Esophagus muscularis mucosa (tissue), 4 donors: ENCODE measurements around the gene USP6.

Experiments used
- EP300 ChIP-seq: sonication (generic); formaldehyde crosslinking; IDR thresholded peaks from one replicate; pipeline ENCODE4 v1.6.1; 2017; ENCODE audit warnings: antibody characterized with exemption
- POLR2A ChIP-seq: fragments of 450-650 bp; IDR thresholded peaks from one replicate; pipeline ENCODE4 v1.6.1; 2017; ENCODE audit warnings: antibody characterized with exemption, moderate library complexity, mild to moderate bottlenecking, low read depth
- POLR2AphosphoS5 ChIP-seq, 2 donors: sonication (generic); formaldehyde crosslinking; IDR thresholded peaks; one replicate each; pipeline ENCODE4 v1.6.1; 2017; ENCODE audit warnings: antibody characterized with exemption in 2 of 2
- TF ChIP-seq, protein P1 (sequence below), 3 experiments: fragments of 200-600 bp in 2 of 3; fragments of 450-650 bp in 1 of 3; sonication (generic) in 2 of 3; IDR thresholded peaks; one replicate each; pipeline ENCODE4 v1.5.1; 2017 to 2019; ENCODE audit warnings: antibody characterized with exemption in 3 of 3, mild to moderate bottlenecking in 2 of 3, moderate library complexity in 1 of 3

DNA sequence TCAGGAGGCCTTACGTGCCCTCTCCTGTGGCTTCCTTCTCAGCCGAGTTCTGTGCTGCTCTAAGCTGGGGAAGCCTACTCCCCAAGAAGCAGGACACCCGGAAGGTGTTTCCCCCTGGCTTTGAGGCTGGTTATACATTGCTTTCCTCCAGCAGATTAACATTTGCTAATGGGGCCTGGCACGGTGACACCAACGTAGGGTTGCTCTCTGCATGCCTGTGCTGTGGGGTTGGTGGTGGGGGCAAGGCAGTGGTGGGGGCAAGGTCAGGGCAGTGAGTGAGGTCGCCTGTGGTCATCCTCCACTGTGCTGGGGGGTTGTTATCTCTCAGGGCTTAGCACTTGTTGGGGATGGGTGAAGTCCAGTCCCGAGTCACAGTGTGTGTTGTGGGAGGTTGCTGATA, 4.2 kb downstream of the USP6 start:
- TF ChIP-seq, protein P1, sequence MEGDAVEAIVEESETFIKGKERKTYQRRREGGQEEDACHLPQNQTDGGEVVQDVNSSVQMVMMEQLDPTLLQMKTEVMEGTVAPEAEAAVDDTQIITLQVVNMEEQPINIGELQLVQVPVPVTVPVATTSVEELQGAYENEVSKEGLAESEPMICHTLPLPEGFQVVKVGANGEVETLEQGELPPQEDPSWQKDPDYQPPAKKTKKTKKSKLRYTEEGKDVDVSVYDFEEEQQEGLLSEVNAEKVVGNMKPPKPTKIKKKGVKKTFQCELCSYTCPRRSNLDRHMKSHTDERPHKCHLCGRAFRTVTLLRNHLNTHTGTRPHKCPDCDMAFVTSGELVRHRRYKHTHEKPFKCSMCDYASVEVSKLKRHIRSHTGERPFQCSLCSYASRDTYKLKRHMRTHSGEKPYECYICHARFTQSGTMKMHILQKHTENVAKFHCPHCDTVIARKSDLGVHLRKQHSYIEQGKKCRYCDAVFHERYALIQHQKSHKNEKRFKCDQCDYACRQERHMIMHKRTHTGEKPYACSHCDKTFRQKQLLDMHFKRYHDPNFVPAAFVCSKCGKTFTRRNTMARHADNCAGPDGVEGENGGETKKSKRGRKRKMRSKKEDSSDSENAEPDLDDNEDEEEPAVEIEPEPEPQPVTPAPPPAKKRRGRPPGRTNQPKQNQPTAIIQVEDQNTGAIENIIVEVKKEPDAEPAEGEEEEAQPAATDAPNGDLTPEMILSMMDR (IDR thresholded peaks at IDR 0.05): no peak
- no peak for TF ChIP-seq EP300
- TF ChIP-seq POLR2A: no peak
- TF ChIP-seq POLR2AphosphoS5 (IDR thresholded peaks at IDR 0.05): no peak
